ENCODE results near the gene MEIOC. TPM values are rescaled to one million over a fixed set of nuclear protein-coding genes. Genes with fewer than 3 reads are reported as not detected.
"Not testable (repeated sequence)": the region's sequence is repeated elsewhere in the genome, so short reads cannot be mapped to it uniquely, and the experiment has no call there.

MEIOC gene
- total RNA-seq, 4 donors from 2014 or later: under 0.01 TPM; not detected in 3

GRCh38 chr17:44633998-44634397 lies 22.3 kb upstream of the MEIOC start:
- no peaks in the 10 kb centered on the region for H3K36me3 ChIP-seq
- no peak overlapping the region for H3K4me3 ChIP-seq
- H3K27me3 ChIP-seq: peaks cover 0 to 11% (median 0%) of the 10 kb centered on the region in 4 donors
- no peak for DNase-seq
- no peak for TF ChIP-seq POLR2A (IDR thresholded peaks at IDR 0.05)
- TF ChIP-seq, protein P1, sequence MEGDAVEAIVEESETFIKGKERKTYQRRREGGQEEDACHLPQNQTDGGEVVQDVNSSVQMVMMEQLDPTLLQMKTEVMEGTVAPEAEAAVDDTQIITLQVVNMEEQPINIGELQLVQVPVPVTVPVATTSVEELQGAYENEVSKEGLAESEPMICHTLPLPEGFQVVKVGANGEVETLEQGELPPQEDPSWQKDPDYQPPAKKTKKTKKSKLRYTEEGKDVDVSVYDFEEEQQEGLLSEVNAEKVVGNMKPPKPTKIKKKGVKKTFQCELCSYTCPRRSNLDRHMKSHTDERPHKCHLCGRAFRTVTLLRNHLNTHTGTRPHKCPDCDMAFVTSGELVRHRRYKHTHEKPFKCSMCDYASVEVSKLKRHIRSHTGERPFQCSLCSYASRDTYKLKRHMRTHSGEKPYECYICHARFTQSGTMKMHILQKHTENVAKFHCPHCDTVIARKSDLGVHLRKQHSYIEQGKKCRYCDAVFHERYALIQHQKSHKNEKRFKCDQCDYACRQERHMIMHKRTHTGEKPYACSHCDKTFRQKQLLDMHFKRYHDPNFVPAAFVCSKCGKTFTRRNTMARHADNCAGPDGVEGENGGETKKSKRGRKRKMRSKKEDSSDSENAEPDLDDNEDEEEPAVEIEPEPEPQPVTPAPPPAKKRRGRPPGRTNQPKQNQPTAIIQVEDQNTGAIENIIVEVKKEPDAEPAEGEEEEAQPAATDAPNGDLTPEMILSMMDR (IDR thresholded peaks at IDR 0.05): no peak
- H3K9me3 ChIP-seq: no peaks in the 10 kb centered on the region
- H3K27ac ChIP-seq: no peak overlapping the region
- H3K4me1 ChIP-seq: no peaks in the 10 kb centered on the region
- intact Hi-C loops (cut with DNase I): no loop called here
- WGBS, 2 donors: 68 to 78% methylated on average over 8 of the region's 8 CpGs

DNA sequence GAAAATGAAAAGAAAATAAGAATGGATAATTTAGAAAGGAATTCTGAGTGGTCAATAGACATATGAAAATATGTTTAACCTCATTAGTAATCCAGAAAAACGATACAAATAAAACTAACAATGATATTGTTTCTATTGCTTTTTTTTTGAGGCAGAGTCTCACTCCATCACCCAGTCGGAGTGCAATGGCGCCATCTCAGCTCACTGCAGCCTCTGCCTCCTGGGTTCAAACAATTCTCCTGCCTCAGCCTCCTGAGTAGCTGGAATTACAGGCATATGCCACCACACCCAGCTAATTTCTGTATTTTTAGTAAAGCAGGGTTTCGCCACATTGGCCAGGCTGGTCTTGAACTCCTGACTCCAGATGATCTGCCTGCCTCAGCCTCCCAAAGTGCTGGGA lies 21.9 kb upstream of the MEIOC start:
- WGBS, 2 donors: 55 to 60% methylated on average over 4 of the region's 4 CpGs
- H3K4me1 ChIP-seq; DNase-seq; H3K4me3 ChIP-seq; H3K9me3 ChIP-seq; H3K36me3 ChIP-seq; intact Hi-C loops (cut with DNase I); H3K27ac ChIP-seq: not testable (repeated sequence)
- H3K27me3 ChIP-seq: peaks cover 0 to 13% (median 0%) of the 10 kb centered on the region in 4 donors

DNA sequence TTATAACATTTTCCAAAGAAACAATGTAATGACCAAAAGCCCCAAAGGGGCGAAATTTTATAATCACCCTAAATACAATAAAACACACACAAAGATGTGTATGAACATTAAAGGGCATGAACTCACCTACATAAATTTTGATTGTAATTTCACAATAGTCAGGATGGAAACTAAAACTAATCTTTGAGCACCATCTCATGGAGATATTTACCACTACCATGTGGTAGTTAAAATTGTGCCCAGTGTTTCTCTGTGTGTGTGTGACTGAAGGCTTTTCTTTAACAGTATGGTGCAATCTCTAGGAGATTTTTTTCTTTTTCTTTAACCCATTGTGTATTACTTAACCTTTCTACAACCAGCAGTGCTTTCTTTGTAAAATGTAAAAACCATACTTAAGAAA lies 19.7 kb upstream of the MEIOC start:
- intact Hi-C loops (cut with DNase I): loop anchor here (5.0 kb wide), 1 partner anchor 104 kb away; no protein-coding TSS in a partner anchor

DNA sequence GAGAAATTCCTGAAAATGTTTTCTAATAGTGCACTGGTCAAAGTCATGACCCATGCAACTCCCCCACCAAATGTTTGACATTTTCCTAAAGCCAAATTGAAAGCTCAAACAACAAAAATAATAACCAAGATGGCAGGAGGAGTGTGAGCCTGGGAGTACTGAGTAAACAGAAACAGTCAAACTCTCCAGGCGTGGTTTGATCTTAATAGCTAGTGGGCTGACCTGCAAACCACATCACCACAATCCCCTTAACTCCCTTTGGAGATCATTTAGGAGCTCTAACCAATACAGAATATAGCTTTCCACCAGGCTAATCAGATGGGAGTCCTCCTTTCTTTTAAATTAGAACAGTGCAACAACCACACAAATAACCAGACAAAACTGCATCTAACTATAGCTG lies 19.2 kb upstream of the MEIOC start:
- intact Hi-C loops (cut with DNase I): loop anchor here (5.0 kb wide), 1 partner anchor 105 kb away; no protein-coding TSS in a partner anchor
- WGBS, 2 donors: 71 to 89% methylated on average over 1 of the region's 1 CpG

More for the DNA sequence above, 19.7 kb upstream of the MEIOC start:
- DNase-seq: no peak
- Histone ChIP-seq H3K9me3 (no peaks in the 10 kb centered on the region), H3K4me1 (no peaks in the 10 kb centered on the region), H3K4me3 (no peak overlapping the region), H3K27ac (no peak overlapping the region), H3K27me3 (peaks cover 0 to 17% (median 0%) of the 10 kb centered on the region in 4 donors), H3K36me3 (no peaks in the 10 kb centered on the region)
- TF ChIP-seq POLR2A (IDR thresholded peaks at IDR 0.05): no peak
- TF ChIP-seq, protein P1 (IDR thresholded peaks at IDR 0.05): peak in 5 of 6 experiments; percentile 9 to 35 (median 27)
- 37 to 42% methylated on average over 1 of the region's 1 CpG for WGBS, 2 donors

DNA sequence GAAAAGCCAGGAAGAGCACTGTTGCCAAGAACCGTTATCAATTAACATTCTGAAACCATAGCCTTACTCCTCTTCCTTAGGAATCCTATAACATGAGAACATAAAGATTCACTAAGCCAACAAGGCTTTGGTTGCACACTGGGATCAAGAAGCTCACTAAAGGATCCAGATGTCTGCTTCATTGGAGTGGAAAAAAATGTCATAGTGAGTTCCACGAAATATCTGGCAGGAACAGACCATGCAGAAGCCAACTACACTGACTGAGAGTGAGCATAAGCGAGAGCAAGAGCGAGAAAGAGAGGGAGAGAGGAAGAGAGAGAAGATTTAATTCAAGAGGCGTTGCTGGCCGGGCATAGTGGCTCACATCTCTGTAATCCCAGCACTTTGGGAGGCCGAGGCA lies 13.4 kb upstream of the MEIOC start:
- no peaks in the 10 kb centered on the region for H3K36me3 ChIP-seq
- TF ChIP-seq, protein P1 (IDR thresholded peaks at IDR 0.05): no peak
- TF ChIP-seq POLR2A (IDR thresholded peaks at IDR 0.05): no peak
- no peaks in the 10 kb centered on the region for H3K9me3 ChIP-seq
- intact Hi-C loops (cut with DNase I): no loop called here
- H3K27ac ChIP-seq: no peak overlapping the region
- no peak overlapping the region for H3K4me3 ChIP-seq
- DNase-seq: no peak
- 37 to 51% methylated on average over 7 of the region's 7 CpGs for WGBS, 2 donors
- H3K4me1 ChIP-seq: no peaks in the 10 kb centered on the region
- H3K27me3 ChIP-seq: peaks cover 0 to 41% (median 0%) of the 10 kb centered on the region in 4 donors

More for the DNA sequence above, 19.2 kb upstream of the MEIOC start:
- Histone ChIP-seq H3K27me3 (peaks cover 0 to 17% (median 0%) of the 10 kb centered on the region in 4 donors), H3K27ac (no peak overlapping the region), H3K36me3 (no peaks in the 10 kb centered on the region), H3K4me3 (no peak overlapping the region), H3K9me3 (no peaks in the 10 kb centered on the region), H3K4me1 (no peaks in the 10 kb centered on the region)
- TF ChIP-seq, protein P1 (IDR thresholded peaks at IDR 0.05): no peak
- TF ChIP-seq POLR2A (IDR thresholded peaks at IDR 0.05): no peak
- DNase-seq: no peak

- no peak overlapping the region for H3K4me3 ChIP-seq
- H3K27ac ChIP-seq: no peak overlapping the region
- peaks cover 0 to 42% (median 0%) of the 10 kb centered on the region in 4 donors for H3K27me3 ChIP-seq
- no peaks in the 10 kb centered on the region for H3K4me1 ChIP-seq
- H3K36me3 ChIP-seq: no peaks in the 10 kb centered on the region
- TF ChIP-seq, protein P1 (IDR thresholded peaks at IDR 0.05): no peak
- TF ChIP-seq POLR2A (IDR thresholded peaks at IDR 0.05): no peak
- intact Hi-C loops (cut with DNase I): no loop called here
- 74 to 88% methylated on average over 7 to 12 of the region's 12 CpGs for WGBS, 2 donors
- no peaks in the 10 kb centered on the region for H3K9me3 ChIP-seq
- DNase-seq: no peak
These were observed 10.9 kb upstream of the MEIOC start for GRCh38 chr17:44645341-44645740.
